ENCODE data around the gene PIKFYVE.
"Not testable (repeated sequence)": the region's sequence is repeated elsewhere in the genome, so short reads cannot be mapped to it uniquely, and the experiment has no call there.

Gene PIKFYVE

DNA sequence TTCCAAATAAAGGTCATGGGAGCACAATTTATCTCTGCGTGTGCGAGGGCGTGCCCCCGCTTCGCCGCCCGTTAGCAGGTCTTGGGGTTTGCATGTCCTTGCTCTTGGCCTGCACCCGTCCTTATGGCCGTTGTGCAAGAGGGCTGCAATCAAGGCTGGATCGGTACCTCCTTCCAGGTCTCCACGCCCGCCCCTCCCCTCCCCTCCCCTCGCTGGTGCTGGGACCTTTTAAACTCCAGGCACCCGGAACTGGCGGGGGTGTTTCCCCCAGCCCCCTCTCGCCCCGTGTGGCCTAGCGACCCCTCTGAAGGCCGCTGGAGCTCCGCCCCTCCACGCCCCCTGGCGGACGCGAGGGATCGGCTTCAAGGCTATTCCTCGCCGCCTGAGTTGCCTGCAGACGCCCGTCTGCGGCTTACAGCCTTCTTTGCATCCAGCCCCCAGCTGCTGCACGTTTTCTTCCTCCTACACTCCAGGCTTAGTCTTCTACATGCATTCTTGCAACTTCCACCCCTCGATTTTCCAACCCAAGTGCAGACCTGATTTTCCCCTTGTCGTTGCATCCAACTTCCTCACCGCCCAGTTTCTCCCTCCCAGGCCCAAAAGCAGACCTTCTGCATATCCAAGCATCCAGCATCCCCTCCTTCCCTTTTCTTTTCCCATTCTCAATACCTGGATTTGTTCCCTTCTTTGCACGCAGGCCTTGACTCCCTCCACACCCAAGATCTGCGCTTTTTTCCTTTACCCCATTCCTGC, 11.8 kb upstream of the PIKFYVE start:
- peak; percentile 69 for DNase-seq (ENCODE audit: low read depth)

GRCh38 chr2:208254871-208255556, 11.0 kb upstream of the PIKFYVE start, which contains the start of gene IDH1:
Gene IDH1 (minus strand): TSS chr2:208255071. CDS start chr2:208251551, 3,520 bp downstream.
- DNase-seq (ENCODE audit: low read depth), result peak; percentile 95

DNA sequence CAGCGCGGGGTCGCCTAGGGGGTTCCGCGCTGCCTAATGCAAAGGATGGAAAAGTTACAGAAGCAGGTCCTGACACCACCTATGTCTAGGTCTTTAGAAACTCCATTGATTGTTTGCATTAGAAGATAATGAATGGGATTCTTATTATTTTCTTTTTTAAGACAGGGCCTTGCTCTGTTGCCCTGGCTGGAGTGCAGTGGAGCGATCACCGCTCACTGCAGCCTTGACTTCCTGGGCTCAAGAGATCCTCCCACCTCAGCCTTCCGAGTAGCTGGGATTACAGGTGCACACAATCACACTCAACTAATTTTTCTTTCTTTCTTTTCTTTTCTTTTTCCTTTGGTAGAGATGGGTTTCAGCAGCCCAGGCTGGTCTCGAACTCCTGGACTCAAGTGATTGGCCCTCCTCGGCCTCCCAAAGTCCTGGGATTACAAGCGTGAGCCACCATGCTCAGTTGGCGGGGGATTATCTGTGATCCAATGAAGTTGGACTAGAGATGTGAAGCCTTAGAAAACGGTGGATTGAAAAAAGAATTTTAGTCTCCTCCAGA, 10.4 kb upstream of the PIKFYVE start:
- DNase-seq (ENCODE audit: low read depth), result no peak

DNA sequence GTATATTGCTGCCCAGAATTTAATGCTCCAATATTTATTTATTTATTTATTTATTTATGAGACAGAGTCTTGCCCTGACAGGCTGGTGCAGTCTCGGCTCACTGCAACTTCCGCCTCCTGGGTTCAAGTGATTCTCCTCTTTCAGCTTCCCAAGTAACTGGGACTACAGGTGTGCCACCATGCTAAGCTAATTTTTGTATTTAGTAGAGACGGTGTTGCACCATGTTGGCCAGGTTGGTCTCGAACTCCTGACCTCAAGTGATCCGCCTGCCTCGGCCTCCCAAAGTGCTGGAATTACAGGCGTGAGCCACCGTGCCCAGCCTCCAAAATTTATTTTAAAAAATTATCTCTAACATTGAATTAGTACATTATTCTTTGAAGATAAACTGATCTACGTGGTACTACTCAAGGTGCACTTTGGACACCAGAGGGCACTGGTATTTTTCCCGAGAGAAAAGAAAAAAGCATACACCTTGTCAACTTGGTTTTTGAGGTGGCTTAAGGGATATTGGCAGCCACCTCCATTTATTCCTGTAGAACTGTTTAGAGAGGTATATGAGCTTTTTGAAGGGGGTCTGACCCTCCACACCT, 9.8 kb upstream of the PIKFYVE start:
- no peak for DNase-seq (ENCODE audit: low read depth)

DNA sequence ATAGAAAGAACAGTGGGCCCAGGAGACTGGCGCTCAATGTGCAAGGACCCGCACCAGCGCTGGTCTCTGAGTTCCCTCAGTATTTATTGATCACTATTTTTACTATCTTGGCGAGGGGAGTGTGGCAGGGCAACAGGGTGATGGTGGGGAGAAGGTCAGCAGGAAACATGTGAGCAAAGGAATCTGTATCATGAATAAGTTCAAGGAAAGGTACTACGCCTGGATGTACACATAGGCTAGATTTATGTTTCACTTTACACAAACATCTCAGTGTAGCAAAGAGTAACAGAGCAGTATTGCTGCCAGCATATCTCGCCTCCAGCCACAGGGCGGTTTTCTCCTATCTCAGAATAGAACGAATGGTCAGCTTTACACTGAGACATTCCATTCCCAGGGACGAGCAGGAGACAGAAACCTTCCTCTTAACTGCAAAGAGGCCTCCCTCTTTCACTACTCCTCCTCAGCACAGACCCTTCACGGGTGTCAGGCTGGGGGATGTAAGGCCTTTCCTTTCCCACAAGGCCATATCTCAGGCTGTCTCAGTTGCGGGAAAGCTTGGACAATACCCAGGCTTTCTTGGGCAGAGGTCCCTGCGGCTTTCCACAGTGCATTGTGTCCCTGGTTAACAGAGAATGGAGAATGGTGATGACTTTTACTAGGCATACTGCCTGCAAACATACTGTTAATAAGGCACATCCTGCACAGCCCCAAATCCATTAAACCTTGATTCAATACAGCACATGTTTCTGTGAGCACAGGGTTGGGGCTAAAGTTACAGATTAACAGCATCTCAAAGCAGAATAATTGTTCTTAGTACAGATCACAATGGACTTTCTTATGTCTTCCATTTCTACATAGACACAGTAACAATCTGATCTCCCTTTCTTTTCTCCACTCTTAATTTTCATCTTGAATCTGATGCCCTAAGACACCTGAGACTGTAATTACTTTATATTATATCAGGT, 8.9 kb upstream of the PIKFYVE start:
- not testable (repeated sequence) for DNase-seq (ENCODE audit: low read depth)

DNA sequence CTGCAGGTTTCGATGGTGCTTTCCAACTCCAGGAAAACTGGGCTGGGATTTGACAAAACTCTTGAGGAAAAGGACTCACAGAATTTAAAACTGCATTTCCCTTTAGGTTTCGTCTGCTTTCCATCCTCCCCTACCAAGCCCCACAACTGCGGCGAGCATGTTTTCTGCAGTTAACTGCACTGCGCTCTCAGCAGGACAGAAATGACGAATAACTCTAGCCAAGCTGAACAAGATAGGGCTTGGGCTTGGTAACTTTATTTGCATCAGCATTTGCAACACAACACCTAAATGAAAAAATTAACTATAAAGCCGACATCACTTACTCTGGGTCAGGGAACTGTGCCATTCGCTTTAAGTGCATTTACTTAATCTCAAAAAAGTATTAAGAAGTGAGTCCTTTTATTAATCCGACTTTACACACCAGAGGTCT, 669 bp upstream of the PIKFYVE start:
- DNase-seq (ENCODE audit: low read depth), result no peak

- DNase-seq (ENCODE audit: low read depth), result no peak
These were observed 468 bp downstream of the PIKFYVE start for GRCh38 chr2:208266553-208266893.

- no peak for DNase-seq (ENCODE audit: low read depth)
These were observed 881 bp downstream of the PIKFYVE start for GRCh38 chr2:208266936-208267335.

DNA sequence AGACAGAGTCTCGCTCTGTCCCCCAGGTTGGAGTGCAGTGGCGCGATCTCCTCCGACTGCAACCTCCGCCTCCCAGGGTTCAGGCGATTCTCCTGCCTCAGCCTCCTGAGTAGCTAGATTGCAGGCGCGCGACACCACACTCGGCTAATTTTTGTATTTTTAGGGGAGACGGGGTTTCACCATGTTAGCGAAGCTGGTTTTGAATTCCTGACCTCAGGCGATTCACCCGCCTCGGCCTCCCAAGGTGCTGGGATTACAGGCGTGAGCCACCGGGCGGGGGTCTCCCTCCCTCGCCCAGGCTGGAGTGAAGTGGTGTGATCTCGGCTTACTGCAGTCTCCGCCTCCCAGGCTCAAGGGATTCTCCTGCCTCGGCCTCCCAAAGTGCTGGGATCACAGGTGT, 1.5 kb downstream of the PIKFYVE start:
- not testable (repeated sequence) for DNase-seq (ENCODE audit: low read depth)

DNA sequence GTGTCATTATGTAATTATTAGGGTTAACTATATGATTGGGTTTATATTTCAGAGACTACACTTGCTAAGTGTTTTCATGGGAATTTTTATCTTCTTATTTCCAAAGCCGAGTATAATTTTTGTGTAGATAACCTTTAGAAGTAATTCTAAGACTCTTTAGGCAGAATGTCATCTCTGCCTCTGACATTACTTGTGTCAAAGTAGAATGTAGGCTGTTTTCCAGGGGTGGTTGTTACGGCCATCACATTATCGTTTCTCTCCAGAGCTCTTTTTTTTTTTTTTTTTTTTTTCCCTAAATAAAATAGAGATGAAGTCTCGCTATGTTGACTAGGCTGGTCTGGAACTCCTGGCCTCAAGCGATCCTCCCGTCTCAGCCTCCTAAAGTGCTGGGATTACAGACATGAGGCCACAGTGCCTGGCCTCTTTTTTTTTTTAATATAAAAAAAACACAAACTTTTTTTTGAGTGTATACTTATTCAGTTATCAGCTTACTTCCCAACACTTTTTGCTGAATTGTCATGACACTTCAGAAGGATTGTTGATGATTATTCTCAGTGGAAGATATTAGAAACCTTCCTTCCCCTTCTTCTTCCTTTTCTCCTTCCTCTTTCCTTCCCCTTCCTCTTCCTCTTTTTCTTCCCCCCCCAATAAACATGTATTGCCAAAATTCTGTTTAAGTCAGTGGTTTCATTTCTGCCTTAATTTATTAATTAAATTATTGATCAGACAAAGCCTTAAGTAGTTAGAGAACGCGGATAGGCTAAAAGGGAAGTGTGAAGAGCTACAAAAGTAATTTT, 2.3 kb downstream of the PIKFYVE start:
- DNase-seq (ENCODE audit: low read depth), result no peak

GRCh38 chr2:208269091-208269490, 3.0 kb downstream of the PIKFYVE start:
- no peak for DNase-seq (ENCODE audit: low read depth)

GRCh38 chr2:208274748-208275147, 8.7 kb downstream of the PIKFYVE start:
- DNase-seq (ENCODE audit: low read depth), result no peak

DNA sequence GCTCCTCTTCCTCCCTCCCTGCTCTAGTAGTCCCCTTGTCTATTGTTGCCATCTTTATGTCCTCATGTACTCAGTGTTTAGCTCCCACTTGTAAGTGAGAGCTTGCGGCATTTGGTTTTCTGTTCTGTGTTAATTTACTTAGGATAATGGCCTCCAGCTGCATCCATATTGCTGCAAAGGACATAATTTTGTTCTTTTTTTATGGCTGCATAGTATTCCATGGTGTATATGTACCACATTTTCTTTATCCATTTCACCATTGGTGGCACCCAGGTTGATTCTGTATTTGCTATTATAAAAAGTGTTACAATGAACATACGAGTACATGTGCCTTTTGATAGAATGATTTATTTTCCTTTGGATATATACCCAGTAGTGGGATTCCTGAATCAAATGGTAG, 12.5 kb downstream of the PIKFYVE start:
- DNase-seq (ENCODE audit: low read depth), result no peak

DNA sequence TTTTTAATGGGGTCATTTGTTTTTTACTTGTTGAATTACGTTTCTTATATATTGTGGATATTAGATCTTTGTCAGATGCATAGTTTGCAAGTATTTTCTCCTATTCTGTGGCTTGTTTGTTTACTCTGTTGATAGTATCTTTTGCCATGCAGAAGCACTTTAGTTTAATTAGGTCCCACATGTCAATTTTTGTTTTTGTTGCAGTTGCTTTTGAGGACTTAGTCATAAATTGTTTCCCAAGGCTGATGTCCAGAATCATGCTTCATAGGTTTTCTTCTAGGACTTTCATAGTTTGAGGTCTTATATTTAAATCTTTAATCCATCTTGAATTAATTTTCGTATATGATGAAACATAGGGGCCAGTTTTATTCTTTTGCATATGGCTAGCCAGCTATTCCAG, 13.2 kb downstream of the PIKFYVE start:
- no peak for DNase-seq (ENCODE audit: low read depth)

DNA sequence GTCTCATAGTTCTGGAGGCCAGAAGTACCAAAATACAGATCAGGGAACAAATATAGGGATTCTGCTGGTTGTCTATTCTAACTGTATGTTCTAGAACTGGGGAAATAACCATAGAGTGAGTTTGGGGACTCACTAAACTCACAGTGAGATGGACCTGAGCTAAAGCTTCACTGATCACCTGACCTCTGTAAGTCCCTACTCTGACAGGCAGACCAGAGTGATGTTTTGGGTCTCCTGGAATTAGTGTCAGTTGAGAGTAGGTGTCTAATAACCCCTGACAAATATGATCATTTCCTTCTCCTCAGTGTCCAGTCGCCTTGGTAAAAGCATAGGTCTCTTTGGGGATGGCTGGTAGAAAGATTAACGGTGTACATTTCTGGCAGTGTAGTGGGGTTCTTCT, 14.2 kb downstream of the PIKFYVE start:
- no peak for DNase-seq (ENCODE audit: low read depth)

- DNase-seq (ENCODE audit: low read depth), result no peak
These were observed 14.9 kb downstream of the PIKFYVE start for GRCh38 chr2:208280933-208281332.

- DNase-seq (ENCODE audit: low read depth), result no peak
These were observed 19.8 kb downstream of the PIKFYVE start for GRCh38 chr2:208285853-208286252.

GRCh38 chr2:208294482-208295024, 28.5 kb downstream of the PIKFYVE start:
- DNase-seq (ENCODE audit: low read depth), result no peak

DNA sequence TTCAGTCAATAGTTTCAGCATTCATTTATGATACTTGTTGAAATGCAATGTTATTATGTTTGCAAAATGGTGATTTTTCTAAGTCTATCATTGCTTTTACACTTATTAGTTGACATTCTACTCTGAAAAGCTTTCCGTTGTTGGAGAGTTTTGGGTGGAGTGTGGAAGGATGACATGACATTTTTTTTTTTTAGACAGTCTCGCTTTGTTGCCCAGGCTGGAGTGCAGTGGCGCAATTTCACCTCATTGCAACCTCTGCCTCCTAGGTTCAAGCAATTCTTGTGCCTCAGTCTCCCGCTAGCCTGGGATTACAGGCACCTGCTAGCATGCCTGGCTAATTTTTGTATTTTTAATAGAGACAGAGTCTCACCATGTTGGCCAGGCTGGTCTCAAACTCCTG, 29.8 kb downstream of the PIKFYVE start:
- no peak for DNase-seq (ENCODE audit: low read depth)

DNA sequence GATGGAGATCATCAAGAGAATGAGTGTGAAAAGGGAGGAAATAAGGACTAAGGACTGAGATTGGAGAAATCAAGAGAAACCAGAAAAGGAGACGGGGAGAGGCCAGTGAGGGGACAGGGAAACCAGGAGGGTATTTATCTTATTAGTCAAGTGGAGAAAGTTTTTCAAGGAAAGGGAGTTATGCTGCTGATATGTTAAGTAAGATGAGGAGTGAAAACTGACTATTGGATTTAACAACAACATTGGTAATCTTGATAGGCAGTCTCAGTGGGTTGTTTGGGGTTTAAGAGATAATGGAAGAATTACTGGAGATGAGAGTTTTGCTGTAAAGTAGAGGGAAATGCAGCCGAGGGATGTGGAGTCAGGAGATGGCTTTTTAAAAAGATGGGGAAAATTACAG, 30.6 kb downstream of the PIKFYVE start:
- no peak for DNase-seq (ENCODE audit: low read depth)

- no peak for DNase-seq (ENCODE audit: low read depth)
These were observed 31.9 kb downstream of the PIKFYVE start for GRCh38 chr2:208297961-208298360.
